HG03432 (cell line): Measurements from ENCODE around the gene TBC1D9.

Experiments
- ATAC-seq: cut with Tn5 transposase; IDR thresholded peaks from one replicate; pipeline ENCODE4 v1.9.1; 2021; ENCODE audit warnings: mild to moderate bottlenecking, moderate library complexity; ENCODE audit not compliant: unreplicated experiment

Gene TBC1D9

GRCh38 chr4:140726776-140727500, 29.2 kb downstream of the TBC1D9 start:
- no peak for ATAC-seq

- no peak for ATAC-seq
Observed at GRCh38 chr4:140725556-140725955, 30.6 kb downstream of the TBC1D9 start.

- ATAC-seq = no peak
Observed at GRCh38 chr4:140724760-140725159, 31.4 kb downstream of the TBC1D9 start.

GRCh38 chr4:140720387-140721304, 35.5 kb downstream of the TBC1D9 start:
- ATAC-seq = peak; percentile 60

GRCh38 chr4:140719686-140720085, 36.5 kb downstream of the TBC1D9 start:
- peak; percentile 61 for ATAC-seq

- no peak for ATAC-seq
Observed at GRCh38 chr4:140719022-140719421, 37.2 kb downstream of the TBC1D9 start.

GRCh38 chr4:140718241-140718952, 37.8 kb downstream of the TBC1D9 start:
- ATAC-seq = no peak

GRCh38 chr4:140717313-140717712, 38.9 kb downstream of the TBC1D9 start:
- no peak for ATAC-seq

GRCh38 chr4:140715119-140715518, 41.1 kb downstream of the TBC1D9 start:
- no peak for ATAC-seq

GRCh38 chr4:140711910-140712309, 44.3 kb downstream of the TBC1D9 start:
- ATAC-seq = no peak

- no peak for ATAC-seq
Observed at GRCh38 chr4:140710908-140711622, 45.1 kb downstream of the TBC1D9 start.

GRCh38 chr4:140707325-140707724, 48.9 kb downstream of the TBC1D9 start:
- no peak for ATAC-seq

GRCh38 chr4:140706665-140707064, 49.5 kb downstream of the TBC1D9 start:
- ATAC-seq = no peak

- no peak for ATAC-seq
Observed at GRCh38 chr4:140706276-140706625, 49.9 kb downstream of the TBC1D9 start.

GRCh38 chr4:140705625-140706275, 50.4 kb downstream of the TBC1D9 start:
- ATAC-seq = no peak

- peak; percentile 81 for ATAC-seq
Observed at GRCh38 chr4:140704964-140705363, 51.2 kb downstream of the TBC1D9 start.

- ATAC-seq = peak; percentile 29
Observed at GRCh38 chr4:140704392-140704960, 51.7 kb downstream of the TBC1D9 start.

GRCh38 chr4:140703463-140703862, 52.7 kb downstream of the TBC1D9 start:
- no peak for ATAC-seq

GRCh38 chr4:140702096-140702757, 54.0 kb downstream of the TBC1D9 start:
- ATAC-seq = no peak
